GM18861 (cell line): ENCODE results near the gene IGF2BP3.
"Not testable (repeated sequence)": the region's sequence is repeated elsewhere in the genome, so short reads cannot be mapped to it uniquely, and the experiment has no call there.

Experiments used
- ATAC-seq: cut with Tn5 transposase; IDR thresholded peaks from one replicate; pipeline ENCODE4 v1.9.1; 2021; ENCODE audit not compliant: unreplicated experiment

IGF2BP3 gene

DNA sequence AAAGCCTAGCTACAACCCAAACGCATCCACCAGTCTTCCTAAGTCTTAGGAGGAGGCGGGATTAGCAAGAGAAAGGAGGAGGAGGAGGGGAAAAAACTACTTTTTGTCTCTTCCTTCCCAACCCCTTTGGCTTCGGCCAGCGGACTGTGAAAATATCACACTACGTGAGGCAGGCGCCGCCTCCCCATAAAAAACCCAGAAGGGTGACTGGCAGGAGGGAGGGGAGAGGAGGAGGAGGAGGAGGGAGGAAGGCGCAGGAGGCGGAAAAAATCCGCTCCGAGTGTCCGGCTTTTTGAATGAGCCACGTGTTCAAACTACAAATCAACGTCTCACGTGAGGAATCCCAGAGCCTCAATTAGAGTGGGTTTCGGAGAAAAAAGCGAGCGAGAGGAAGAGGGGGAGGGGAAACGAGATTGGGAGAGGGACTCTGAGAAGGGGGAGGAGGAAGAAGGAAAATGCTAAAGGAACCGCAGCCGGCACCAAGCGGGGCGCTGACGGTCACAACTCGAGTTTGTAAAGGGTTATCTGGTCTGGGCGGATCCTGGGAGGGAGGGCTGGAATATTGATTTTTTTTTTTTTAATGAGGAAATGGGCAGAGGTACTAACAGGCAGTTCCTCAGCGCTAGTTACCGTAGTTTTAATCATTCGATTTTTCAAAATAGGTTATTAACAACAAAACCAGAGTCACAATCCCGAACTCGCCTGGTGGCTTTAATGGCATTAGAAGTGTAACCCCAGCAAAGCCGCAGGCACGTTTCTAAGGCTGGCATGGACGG, at the start of gene IGF2BP3:
TSS of gene IGF2BP3 (minus strand) at position 162 of the 776 bp plus-strand sequence. CDS start 381 bp downstream, outside the sequence.
- ATAC-seq = no peak

DNA sequence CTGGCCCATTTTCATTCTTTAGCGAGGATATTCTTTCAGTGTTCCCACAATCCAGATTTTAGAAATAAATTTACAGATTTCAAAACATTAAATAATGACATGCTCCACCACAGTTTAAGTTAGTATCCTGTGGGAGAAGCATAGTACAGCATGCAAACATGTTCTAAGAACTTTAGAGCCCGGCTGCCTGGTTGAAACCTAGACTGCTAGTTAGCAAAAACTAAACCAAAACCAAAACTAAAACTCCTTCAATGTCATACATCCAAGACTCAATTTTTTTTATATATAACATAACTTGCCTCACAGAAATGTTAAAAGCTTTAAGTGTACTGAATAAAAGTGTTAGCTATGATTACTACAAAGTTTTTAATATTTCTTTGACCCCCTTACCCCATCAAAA, 44.5 kb upstream of the IGF2BP3 start:
- ATAC-seq = no peak

DNA sequence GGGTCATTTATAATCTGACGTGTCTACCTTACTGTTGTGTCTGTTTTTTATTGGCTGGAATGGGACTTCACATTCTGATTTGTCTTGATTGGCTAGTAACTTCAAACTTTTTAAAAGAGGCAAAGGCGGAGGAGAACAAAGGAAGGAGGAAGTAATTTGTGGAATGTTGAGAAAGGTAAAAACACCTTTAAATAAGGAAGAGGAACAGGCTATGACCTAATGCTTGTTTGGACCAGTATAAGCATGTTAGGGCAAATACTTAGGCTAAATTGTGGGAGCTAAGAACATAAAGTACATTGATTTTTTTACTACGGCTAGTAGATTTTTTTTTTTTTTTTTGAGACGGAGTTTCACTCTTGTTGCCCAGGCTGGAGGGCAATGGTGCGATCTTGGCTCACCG, 43.5 kb upstream of the IGF2BP3 start:
- ATAC-seq = not testable (repeated sequence)

DNA sequence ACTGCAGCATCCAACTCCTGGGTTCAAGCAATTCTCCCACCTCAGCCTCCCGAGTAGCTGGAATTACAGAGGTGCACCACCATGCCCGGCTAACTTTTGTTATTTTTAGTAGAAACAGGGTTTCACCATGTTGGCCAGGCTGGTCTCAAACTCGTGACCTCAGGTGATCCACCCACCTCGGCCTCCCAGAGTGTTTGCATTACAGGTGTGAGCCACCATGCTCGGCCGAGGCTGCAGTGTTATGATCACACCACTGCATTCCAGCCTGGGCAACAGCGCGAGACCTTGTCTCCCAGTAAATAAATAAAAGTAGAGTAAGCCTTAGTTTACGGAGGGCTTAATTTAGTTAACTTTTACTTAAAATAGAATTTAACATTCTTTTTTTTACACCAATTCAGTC, 23.7 kb upstream of the IGF2BP3 start:
- ATAC-seq = no peak

DNA sequence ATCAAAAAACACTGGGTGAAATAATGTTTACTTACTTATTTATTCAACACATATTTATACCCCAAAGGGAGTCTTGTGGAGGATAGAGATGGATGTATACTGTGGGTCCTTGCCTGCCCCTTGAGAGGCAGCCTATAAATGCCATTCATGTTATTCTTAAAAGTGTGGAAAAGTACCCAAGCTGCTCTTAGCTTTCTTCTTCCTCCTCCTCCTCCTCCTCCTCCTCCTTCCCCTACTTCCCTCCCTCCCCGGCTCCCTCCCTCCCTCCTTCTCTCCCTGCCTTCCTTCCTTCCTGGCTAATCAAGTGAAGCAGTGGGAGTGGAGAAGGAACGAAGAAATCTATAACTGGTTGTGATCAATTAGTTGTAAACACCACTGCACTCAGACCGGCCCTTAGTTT, 21.2 kb upstream of the IGF2BP3 start:
- ATAC-seq = no peak

DNA sequence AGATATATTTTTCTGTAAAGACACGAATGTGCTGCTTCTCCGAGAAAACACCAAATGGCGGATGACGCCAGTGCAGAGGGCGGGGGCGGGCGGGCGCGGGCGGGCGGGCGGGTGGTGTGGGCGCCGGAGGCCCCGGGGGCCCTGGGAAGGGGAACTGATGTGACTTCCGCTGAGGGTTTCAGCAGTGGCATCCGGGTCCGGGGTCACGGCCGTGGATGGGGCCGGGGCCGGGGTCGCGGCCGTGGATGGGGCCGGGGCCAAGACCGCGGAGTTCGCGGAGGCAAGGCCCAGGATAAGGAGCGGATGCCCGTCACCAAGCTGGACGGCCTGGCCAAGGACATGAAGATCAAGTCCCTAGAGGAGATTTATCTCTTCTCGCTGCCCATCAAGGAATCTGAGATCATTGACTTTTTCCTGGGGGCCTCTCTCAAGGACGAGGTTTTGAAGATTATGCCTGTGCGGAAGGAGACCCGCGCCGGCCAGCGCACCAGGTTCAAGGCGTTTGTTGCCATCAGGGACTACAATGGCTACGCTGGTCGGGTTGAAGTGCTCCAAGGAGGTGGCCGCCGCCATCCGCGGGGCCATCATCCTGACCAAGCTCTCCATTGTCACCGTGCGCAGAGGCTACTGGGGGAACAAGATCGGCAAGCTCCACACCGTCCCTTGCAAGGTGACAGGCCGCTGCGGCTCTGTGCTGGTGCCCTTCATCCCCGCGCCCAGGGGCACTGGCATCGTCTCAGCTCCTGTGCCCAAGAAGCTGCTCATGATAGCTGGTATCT, 20.3 kb upstream of the IGF2BP3 start:
- peak; percentile 54 for ATAC-seq

DNA sequence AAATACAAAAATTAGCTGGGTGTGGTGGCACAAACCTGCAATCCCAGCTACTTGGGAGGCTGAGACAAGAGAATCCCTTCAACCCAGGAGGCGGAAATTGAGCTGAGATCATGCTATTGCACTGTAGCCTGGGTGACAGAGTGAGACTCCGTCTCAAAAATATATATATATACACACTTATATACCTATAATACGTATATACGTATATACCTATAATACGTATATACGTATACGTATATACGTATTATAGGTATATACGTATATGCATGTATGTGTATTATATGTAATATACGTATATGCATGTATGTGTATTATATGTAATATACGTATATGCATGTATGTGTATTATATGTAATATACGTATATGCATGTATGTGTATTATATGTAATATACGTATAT, 18.4 kb upstream of the IGF2BP3 start:
- ATAC-seq = not testable (repeated sequence)

DNA sequence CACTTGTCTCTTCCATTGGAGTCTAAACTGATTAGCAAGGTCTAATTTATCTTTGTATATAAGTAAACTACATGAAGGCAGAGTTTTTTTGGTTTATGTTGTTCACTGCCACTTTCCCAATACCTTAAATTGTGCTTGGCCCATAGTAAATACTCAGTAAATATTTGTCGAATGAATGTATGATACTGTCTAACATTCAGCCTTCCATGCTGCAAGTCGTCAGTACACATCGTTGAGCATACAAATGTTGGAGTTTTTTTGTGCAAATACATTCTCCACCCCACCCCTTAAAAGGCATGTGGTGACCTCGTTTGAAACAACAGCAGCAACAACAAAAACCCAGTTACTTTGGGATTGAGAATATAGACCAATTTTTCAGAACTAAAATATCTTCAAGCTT, 17.4 kb upstream of the IGF2BP3 start:
- no peak for ATAC-seq

DNA sequence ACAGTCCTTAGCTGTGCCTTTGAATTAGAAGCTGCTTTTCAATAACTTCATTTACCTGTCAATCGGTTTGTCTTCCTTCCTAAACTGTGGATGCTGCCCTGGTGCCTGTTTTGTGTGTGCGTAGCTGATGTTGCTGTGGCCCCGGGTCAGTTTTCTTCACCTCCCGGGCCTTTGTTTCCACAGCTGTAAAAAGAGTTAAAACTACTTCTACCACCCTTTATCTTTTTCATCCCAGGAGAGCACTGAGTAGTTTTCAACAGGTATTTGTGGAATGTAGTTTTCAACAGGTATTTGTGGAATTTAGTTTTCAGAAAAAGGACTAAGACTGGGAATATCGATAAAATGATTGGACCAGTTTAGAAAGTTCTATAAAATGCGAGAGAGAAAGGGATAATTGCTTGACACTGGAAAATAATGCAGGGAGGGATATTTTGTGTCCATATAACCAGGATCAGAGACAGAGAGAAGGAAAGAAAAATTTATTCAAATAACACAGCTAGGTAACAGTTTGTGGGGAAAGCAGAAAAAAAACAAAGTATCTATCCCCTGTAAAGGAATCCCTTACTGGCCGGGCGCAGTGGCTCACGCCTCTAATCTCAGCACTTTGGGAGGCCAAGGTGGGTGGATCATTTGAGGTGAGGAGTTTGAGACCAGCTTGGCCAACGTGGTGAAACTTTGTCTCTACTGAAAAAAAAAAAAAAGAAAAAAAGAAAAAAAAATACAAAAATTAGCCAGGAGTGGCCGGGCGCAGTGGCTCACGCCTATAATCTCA, 15.9 kb upstream of the IGF2BP3 start:
- ATAC-seq = no peak

DNA sequence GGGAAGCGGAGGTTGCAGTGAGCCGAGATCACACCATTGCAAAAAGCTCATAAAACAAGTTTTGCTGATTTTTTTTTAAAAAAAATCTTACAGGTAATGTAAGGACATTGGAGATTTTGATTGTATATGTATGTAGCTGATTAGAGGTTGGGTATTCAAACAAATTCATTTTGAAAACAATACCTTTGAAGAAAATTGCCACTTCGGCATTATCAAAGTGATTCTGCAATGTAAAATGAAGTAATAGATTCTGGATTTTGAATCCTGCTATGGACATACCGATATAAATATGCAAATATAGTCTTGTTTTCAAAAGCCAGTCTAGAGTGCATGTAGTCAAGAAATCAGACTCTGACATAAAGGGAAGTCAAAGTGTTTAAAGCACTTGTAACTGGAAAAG, 12.4 kb upstream of the IGF2BP3 start:
- no peak for ATAC-seq

DNA sequence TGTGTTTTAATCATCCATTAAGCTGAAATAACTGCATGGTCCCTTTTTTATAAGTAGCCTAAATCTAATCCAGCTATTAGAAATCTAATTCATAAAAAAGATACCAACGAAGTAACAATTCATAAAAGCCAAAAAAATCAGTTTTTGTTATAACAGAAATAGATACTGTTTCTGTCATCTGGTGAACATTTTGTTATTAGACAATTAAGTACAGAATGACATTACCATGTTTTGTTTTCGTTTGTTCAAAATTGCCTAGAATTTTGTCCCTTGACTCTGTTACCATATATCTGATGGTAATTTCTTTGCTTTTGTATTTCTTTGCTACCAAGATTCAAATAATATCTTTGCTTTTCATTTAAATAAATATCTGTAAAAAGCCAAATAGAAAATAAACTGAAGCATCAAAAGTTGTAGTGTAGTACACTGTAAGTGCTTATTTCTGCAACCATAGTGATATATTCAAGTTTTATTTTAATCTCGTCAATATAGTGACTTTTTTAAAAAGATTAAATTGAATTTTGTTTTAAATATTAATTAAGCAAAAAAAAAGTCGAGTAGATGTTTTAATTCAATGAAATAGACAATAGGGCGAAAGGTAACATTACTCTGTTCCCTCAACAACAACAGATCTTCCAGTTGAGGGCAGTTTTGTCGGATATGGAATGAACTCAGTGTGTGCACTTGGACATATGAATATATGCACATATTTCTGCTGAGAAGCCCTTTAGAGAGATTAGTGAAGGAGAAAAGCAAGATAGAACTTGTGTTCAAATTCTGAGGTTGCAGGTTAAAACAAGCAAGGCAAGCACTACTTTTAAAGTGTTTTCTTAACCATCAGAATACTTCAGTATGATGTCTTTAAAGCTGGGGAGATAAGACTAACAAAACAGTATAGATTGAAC, 7.9 kb upstream of the IGF2BP3 start:
- no peak for ATAC-seq

DNA sequence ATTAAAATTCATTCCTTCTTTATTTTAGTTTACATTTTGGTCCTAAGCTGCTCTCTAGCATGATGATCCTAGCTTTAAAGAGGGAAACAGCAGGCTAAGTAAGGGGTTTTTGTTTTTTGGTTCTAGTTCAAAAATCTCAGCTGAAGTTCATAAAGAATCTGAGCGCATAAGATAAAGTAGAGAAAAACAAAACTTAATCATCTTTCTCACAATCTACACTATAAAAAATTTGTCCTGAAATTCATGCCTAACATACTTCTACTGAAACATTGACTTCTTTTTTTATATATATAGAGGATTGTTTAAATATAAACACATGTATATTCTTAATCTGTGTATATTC, 6.8 kb upstream of the IGF2BP3 start:
- ATAC-seq = no peak

DNA sequence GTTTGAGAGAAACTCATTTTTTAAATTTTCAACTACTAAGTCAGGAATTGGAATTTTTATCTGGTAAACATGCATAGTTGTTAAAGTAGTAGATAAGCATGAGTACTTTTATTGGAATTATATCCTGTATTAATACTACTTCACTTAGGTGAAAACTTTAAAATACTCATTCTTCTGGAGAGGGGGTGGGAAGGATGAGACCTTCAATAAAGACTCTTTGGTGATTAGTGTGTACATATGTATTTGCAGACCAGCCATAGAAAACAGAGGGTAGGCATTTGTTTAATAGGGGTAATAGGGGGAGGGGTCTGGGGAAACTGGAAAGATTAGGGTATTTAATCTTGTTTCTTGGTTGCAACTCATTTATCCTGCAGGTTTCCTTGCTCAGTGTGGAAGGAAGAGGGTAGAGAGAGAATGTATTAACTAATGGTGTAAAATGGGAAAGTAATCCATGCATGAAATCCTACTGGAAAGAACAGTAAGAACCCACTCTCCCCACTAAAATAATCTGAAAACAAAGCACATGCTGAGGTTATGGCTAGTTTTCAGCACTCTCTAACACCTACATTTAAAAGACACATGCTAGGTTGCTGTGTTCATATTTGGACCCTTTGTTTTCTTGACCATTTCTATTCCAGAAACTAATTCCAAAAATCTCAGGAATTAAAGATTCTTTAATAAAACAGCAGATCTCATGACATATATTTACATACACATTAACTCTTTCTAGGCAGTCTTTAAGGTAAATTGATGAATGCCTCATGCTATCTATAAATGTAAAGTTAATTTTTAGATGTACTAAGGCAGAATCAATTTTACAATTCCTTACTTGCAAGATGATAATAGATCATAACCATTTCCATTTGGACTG, 6.2 kb upstream of the IGF2BP3 start:
- no peak for ATAC-seq

DNA sequence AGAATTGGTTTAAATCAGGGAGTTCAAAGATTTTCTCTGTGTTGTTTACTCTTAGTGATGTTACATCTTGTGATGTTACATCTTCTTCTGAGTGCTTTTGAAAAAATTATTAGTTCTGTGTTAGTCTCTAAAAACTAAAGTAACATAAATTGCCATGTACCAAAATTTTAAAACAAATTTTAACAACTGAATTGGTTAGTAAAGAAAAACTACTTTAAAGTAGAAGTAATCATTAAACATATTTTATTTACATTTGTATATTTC, 5.2 kb upstream of the IGF2BP3 start:
- ATAC-seq = no peak

DNA sequence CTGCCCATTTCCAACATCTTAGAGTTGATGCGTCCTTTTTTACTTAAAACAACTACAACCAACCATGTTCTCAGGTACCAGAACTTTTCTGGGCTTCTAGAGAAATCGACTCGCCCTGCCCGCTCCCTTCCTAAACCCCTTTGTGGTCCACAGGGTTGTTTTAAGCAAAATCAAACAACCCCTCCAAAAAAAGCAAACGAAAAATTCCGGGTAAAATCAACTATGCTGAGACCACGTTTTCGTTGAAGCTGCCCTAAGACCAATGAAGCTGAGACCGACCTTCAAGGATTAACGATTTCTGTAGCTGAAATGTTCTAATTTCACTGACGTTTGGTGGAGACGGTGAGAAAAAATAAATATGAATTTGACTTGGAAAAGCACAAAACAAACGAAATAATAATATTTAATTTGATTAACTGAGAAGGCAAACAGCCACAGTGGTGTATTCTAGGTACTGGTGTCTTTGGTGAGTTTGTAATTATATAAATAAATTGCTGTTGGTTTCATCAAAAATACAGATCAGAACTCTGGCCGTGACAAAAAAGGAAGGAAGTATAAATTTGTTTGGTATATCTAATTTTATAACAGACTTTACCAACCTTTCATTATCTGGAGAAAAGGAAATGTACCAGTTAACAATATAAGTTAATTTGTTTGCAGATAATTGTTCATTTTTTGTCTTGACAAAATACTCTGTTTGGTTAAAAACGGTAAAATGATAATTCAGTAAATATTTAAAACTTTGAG, 4.7 kb upstream of the IGF2BP3 start:
- ATAC-seq = no peak

DNA sequence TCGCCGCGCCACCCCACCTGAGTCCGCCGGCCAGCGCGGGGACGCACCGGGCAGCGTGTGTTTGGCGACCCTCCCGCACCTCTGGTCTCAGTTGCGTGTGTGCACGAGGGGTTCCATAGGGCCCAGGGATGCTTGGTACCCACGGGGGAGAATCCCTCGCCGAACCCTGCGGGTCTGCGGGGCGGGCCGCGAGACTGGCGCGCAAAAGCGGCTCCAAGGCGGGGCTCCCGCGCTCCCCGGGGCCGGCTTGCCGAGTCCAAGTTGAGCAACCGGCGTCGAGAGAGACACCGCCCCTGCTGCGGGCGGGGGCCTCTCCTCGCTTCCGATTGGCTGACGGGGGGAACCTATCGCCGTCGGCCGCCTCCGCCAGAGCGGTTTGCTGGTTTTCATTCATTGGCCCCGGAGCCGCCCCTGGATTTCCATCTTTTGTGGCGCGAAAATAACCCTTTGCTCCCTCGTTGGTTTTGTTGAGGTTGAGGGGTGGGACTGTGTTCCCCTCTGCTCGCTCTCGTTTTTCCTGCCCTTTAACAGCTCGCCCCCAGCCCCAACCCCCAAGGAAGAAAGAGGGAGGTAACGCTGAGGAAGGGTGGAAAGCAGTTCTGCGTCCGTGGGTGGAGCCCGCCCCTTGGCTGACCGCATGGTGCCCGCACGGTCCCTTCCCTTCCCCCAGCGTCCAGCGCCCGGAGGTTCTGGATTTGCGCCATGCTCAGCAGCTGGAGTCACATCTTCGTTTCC, 4.0 kb upstream of the IGF2BP3 start:
- peak; percentile 48 for ATAC-seq

DNA sequence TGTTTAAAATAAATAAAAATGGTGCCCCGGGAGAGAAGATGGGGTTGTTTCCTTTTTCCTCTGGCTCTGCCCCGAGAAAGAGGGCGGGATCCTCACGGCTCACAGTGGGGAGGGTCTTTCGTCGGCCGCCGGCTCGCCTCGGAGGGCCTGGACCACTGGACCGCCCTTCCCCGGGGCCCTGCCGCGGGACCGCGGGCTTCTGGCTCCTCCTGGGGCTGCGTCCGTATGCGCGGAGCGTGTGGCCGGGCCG, 3.5 kb upstream of the IGF2BP3 start:
- no peak for ATAC-seq

DNA sequence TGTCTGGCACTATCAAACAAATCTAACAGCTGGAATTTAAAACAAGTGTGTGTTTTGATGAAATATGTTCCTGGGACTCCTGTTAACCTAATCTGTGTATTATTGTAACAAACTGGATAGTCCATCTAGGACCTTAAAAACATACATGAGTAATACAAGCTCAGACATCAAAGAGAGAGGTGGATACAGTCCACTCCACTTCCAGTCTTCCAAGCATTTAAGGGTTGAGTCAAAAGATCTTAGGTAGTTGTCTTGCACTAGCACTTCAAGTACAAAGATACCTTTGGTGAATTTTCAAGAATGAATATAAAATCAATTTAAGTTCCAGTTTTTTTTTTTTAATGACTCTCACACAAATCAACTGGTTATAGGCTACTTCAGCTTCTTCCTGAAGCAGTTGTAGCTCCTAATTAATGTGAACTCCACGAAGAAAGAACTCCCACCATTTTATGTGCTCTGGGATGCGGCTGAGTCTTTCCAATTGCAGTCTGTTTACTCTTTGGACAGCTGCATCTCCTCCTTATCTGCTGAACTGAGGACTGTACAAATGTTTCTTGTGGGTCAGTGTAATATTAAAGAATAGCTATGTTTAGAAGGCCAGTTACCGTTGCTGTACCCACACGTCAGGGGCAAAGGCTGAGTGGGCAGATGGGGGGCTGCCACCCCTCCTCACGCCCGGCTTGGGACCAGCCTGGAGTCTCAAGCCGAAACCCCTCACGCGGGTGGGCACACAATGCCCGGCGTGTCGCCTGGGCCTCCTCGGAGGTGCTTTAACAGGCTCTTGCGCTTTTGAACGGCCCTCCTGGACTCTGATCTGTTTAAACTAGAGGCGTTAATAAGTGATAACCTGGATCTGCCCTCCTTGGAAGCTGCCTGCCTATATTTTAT, 2.9 kb upstream of the IGF2BP3 start:
- no peak for ATAC-seq
